ENCODE results near the gene MAP2K5.

DNA sequence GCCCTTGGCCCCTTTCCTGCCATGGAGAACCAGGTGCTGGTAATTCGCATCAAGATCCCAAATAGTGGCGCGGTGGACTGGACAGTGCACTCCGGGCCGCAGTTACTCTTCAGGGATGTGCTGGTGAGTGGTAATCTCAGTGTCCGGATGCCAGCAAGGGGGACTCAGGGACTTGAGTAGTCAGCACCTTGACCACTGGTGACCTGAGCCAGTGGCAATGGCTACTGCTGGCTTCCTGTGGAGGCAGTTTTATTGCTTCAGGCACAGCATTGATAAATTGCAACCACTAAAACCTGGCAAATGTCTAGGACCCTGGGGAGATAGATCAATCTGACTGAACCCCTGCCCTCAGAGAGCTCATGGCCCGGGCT, 830 bp downstream of the MAP2K5 start:
- TF ChIP-seq EP300 (IDR thresholded peaks at IDR 0.05) (no peak), CTCF (IDR thresholded peaks at IDR 0.05) (no peak), POLR2A (IDR thresholded peaks at IDR 0.05) (no peak)
